Measurements from ENCODE around the gene GAL3ST2.

GRCh38 chr2:241741016-241741415 is 35.6 kb upstream of the GAL3ST2 start:
- TF ChIP-seq CTCF (IDR thresholded peaks at IDR 0.05) (no peak), POLR2AphosphoS5 (IDR thresholded peaks at IDR 0.05) (no peak), POLR2A (IDR thresholded peaks at IDR 0.05) (no peak)

Data from gastroesophageal sphincter (tissue), 3 donors.